Measurements from ENCODE around the gene PATJ.

GRCh38 chr1:62097464-62097863 is 355.2 kb downstream of the PATJ start:
- TF ChIP-seq CTCF (IDR thresholded peaks at IDR 0.05) (no peak), POLR2A (IDR thresholded peaks at IDR 0.05) (no peak)
